SK-N-SH (cell line): Measurements from ENCODE around the gene MRGPRG. TPM values are rescaled to one million over a fixed set of nuclear protein-coding genes. Genes with fewer than 3 reads are reported as not detected.
"Not testable (repeated sequence)": the region's sequence is repeated elsewhere in the genome, so short reads cannot be mapped to it uniquely, and the experiment has no call there.

ENCODE experiments used
- CTCF ChIA-PET: fragments of 300-600, 350-600 bp; formaldehyde crosslinking; extraction: SDS; loops from one replicate; lab custom pipeline; 2021; lab: Yijun Ruan, JAX
- POLR2A ChIA-PET: fragments of 350-600 bp; sonication (Branson Sonifier 250); formaldehyde crosslinking; extraction: SDS; loops from one replicate; lab custom pipeline; 2020; ENCODE audit warnings: antibody characterized with exemption, inconsistent platforms; lab: Yijun Ruan, JAX
- DNase-seq: peaks from one replicate; pipeline ENCODE4 v3.0.0; 2012
- H2AFZ ChIP-seq: fragments of 200-600 bp; sonication (generic); 2 replicates; pipeline ENCODE4 v1.8.1; 2016; ENCODE audit warnings: antibody characterized with exemption, mild to moderate bottlenecking, low read depth
- H3F3A ChIP-seq: fragments of 200-600 bp; sonication (generic); replicated peaks from 2 replicates; pipeline ENCODE3; 2016; ENCODE audit warnings: antibody characterized with exemption, mild to moderate bottlenecking; ENCODE audit not compliant: insufficient read depth
- H3K27ac ChIP-seq, 2 experiments: fragments of 200-500 bp in 1 of 2; fragments of 200-600 bp in 1 of 2; sonication (Bioruptor generic) in 1 of 2; sonication (generic), shearing (Covaris generic) in 1 of 2; 2 replicates each; pipeline versions ENCODE4 v1.5.1 to v1.6.1; 2014 to 2016; ENCODE audit warnings: low read depth in 2 of 2, inconsistent platforms in 1 of 2, low read length in 1 of 2, mild to moderate bottlenecking in 1 of 2, mixed read lengths in 1 of 2
- H3K27me3 ChIP-seq: fragments of 200-600 bp; sonication (generic), shearing (Covaris generic); 2 replicates; pipeline ENCODE4 v1.6.1; 2016; ENCODE audit warnings: mixed run types; ENCODE audit not compliant: insufficient read depth
- H3K36me3 ChIP-seq, 2 experiments: fragments of 200-500 bp in 1 of 2; fragments of 200-600 bp in 1 of 2; sonication (Bioruptor generic) in 1 of 2; sonication (generic) in 1 of 2; replicated peaks in 1 of 2; 2 replicates each; pipeline versions ENCODE3 to v1.5.1; 2014 to 2016; ENCODE audit warnings: low read length in 1 of 2, mild to moderate bottlenecking in 1 of 2; ENCODE audit not compliant: insufficient read depth in 2 of 2, control insufficient read depth in 1 of 2
- H3K4me1 ChIP-seq, 2 experiments: fragments of 200-500 bp in 1 of 2; fragments of 200-600 bp in 1 of 2; sonication (Bioruptor generic) in 1 of 2; sonication (generic), shearing (Covaris generic) in 1 of 2; 2 replicates each; pipeline versions ENCODE4 v1.5.1 to v1.6.1; 2014 to 2016; ENCODE audit warnings: low read depth in 1 of 2, low read length in 1 of 2, mixed run types in 1 of 2; ENCODE audit not compliant: insufficient read depth in 2 of 2, control insufficient read depth in 1 of 2
- H3K4me2 ChIP-seq: fragments of 200-600 bp; sonication (generic), shearing (Covaris generic); 2 replicates; pipeline ENCODE4 v1.6.1; 2017; ENCODE audit warnings: mixed run types
- H3K4me3 ChIP-seq, 2 experiments: fragments of 200-500 bp in 1 of 2; fragments of 200-600 bp in 1 of 2; sonication (Bioruptor generic) in 1 of 2; sonication (generic), shearing (Covaris generic) in 1 of 2; 2 replicates each; pipeline versions ENCODE4 v1.5.1 to v1.8.1; 2014 to 2016; ENCODE audit warnings: low read depth in 2 of 2, inconsistent platforms in 1 of 2, low read length in 1 of 2, mild to moderate bottlenecking in 1 of 2, mixed read lengths in 1 of 2, moderate library complexity in 1 of 2
- H3K79me2 ChIP-seq: fragments of 200-600 bp; sonication (generic); 2 replicates; pipeline ENCODE4 v1.8.1; 2017; ENCODE audit warnings: mild to moderate bottlenecking; ENCODE audit not compliant: insufficient read depth
- H3K9ac ChIP-seq: fragments of 200-600 bp; sonication (generic); 2 replicates; pipeline ENCODE4 v1.6.1; 2017; ENCODE audit warnings: mixed run types
- H3K9me2 ChIP-seq: fragments of 200-600 bp; sonication (generic); 2 replicates; pipeline ENCODE4 v1.6.1; 2017; ENCODE audit warnings: mixed run types
- H3K9me3 ChIP-seq: fragments of 200-600 bp; sonication (generic); 2 replicates; pipeline ENCODE4 v1.6.1; 2017; ENCODE audit warnings: mixed run types, mild to moderate bottlenecking, moderate library complexity
- H4K20me1 ChIP-seq: fragments of 200-600 bp; sonication (generic); 2 replicates; pipeline ENCODE4 v1.6.1; 2017; ENCODE audit warnings: mild to moderate bottlenecking, mixed run types; ENCODE audit not compliant: insufficient read depth
- CHD2 ChIP-seq: fragments of 150-350 bp; IDR thresholded peaks from 2 replicates; pipeline ENCODE4 v1.6.1; 2018; ENCODE audit warnings: low read length; ENCODE audit not compliant: partially characterized antibody
- CTCF ChIP-seq: fragments of 200-600 bp; sonication (generic); IDR thresholded peaks from 2 replicates; pipeline ENCODE4 v1.6.1; 2017; ENCODE audit warnings: antibody characterized with exemption, mild to moderate bottlenecking, moderate library complexity
- FOXM1 ChIP-seq: IDR thresholded peaks from 2 replicates; pipeline ENCODE4 v1.4.0; 2012; ENCODE audit warnings: low read depth, mild to moderate bottlenecking
- GATA2 ChIP-seq: sonication (generic); formaldehyde crosslinking; IDR thresholded peaks from 2 replicates; pipeline ENCODE4 v1.5.0; 2020; ENCODE audit warnings: mild to moderate bottlenecking, missing genetic modification reagents
- MXI1 ChIP-seq: IDR thresholded peaks from 2 replicates; pipeline ENCODE4 v1.6.1; 2012; ENCODE audit warnings: mild to moderate bottlenecking, low read depth, low read length, improper control_type of control experiment
- NFIC ChIP-seq: IDR thresholded peaks from 2 replicates; pipeline ENCODE4 v1.4.0; 2012; ENCODE audit warnings: borderline replicate concordance
- PBX3 ChIP-seq: IDR thresholded peaks from 2 replicates; pipeline ENCODE4; 2012
- SMC3 ChIP-seq: IDR thresholded peaks from 2 replicates; pipeline ENCODE4 v1.6.1; 2012; ENCODE audit warnings: low read depth, low read length, improper control_type of control experiment
- TAF1 ChIP-seq: IDR thresholded peaks from 2 replicates; pipeline ENCODE4 v1.6.1; 2012; ENCODE audit warnings: low read depth, mild to moderate bottlenecking, low read length, moderate library complexity, borderline replicate concordance
- ZBTB33 ChIP-seq: IDR thresholded peaks from 2 replicates; pipeline ENCODE4 v1.4.0; 2012; ENCODE audit warnings: low read depth, borderline replicate concordance
- WGBS: methylation state at CpG from one replicate; pipeline ENCODE4 v1.1.6; 2017; ENCODE audit warnings: low lambda C conversion rate; 5-methylcytosine and 5-hydroxymethylcytosine counted together
- polyA plus RNA-seq, 3 experiments: library from polyadenylated mRNA; depleted of rRNA; stranded (reverse); fragments of >200 nt; gene quantifications; 2 replicates each; pipeline ENCODE4 v1.2.3, GENCODE V29; 2012
- TF ChIP-seq, protein P1 (sequence below): IDR thresholded peaks from 2 replicates; pipeline ENCODE4 v1.4.0; 2012; ENCODE audit warnings: low read depth

The MRGPRG gene
- polyA plus RNA-seq, 1 of the 3 experiments (the other 2 are of a cell fraction), result not detected

GRCh38 chr11:3257509-3257908, 38.9 kb upstream of the MRGPRG start:
- H4K20me1 ChIP-seq, H3K79me2 ChIP-seq, H3K27me3 ChIP-seq, CTCF ChIA-PET, H3K9me3 ChIP-seq, POLR2A ChIA-PET, H3K4me2 ChIP-seq, H3K36me3 ChIP-seq, H2AFZ ChIP-seq, DNase-seq, H3K9ac ChIP-seq, H3F3A ChIP-seq, H3K27ac ChIP-seq, H3K9me2 ChIP-seq, H3K4me3 ChIP-seq, H3K4me1 ChIP-seq: not testable (repeated sequence)
- 14% methylated on average over 1 of the region's 1 CpG for WGBS

- H3K4me3 ChIP-seq, H3K4me1 ChIP-seq, H3K9me3 ChIP-seq, H3K27me3 ChIP-seq, H3F3A ChIP-seq, H2AFZ ChIP-seq, H3K27ac ChIP-seq, CTCF ChIA-PET, H3K4me2 ChIP-seq, H3K9ac ChIP-seq, H3K36me3 ChIP-seq, POLR2A ChIA-PET, H3K9me2 ChIP-seq, H4K20me1 ChIP-seq, DNase-seq, H3K79me2 ChIP-seq: not testable (repeated sequence)
- 93% methylated on average over 3 of the region's 12 CpGs for WGBS
Observed at GRCh38 chr11:3255241-3255640, 36.6 kb upstream of the MRGPRG start.

- no CpG with 5 or more reads among the region's 14 CpGs for WGBS
- H3K4me3 ChIP-seq, result not testable (repeated sequence)
Observed at GRCh38 chr11:3254773-3255172, 36.2 kb upstream of the MRGPRG start.

DNA sequence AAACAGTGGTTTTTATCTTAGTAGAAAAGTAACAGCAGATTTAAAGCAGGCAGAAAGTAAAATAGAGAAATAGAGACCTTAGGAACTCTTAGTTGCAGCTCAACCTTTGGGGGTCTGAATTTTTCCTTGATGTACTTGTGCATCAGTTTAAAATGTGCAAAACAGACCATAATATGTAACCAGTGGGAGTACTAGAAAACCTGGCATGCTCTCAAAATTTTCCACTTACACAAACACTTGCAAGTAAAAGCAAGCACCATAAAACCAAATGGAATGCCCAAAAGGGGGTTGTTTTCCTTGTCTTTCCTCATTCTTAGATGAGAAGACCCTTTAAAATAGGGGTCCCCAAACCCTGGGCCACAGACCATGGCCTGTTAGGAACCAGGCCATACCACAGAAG, 26.5 kb upstream of the MRGPRG start:
- ChIA-PET CTCF (interaction anchor here (0.9 to 1.5 kb wide), 3 partner anchors 23 to 153 kb away, joined by 3 to 9 read pairs (median 3); no protein-coding TSS in a partner anchor), POLR2A (no interaction called here)

More at GRCh38 chr11:3254773-3255172, 36.2 kb upstream of the MRGPRG start:
- H3K79me2 ChIP-seq, H4K20me1 ChIP-seq, H3K9me2 ChIP-seq, H3K4me1 ChIP-seq, H3K36me3 ChIP-seq, H3K9me3 ChIP-seq, H3K9ac ChIP-seq, H3K27me3 ChIP-seq, H3F3A ChIP-seq, CTCF ChIA-PET, DNase-seq, H2AFZ ChIP-seq, H3K27ac ChIP-seq, H3K4me2 ChIP-seq, POLR2A ChIA-PET: not testable (repeated sequence)

More for the DNA sequence above, 26.5 kb upstream of the MRGPRG start:
- no peaks in the 10 kb centered on the region for H4K20me1 ChIP-seq
- no peak overlapping the region for H3K9ac ChIP-seq
- H3K79me2 ChIP-seq, result no peaks in the 10 kb centered on the region
- no peak for DNase-seq
- H3F3A ChIP-seq, result no peaks in the 10 kb centered on the region
- H3K9me2 ChIP-seq, result no peaks in the 10 kb centered on the region
- no peaks in the 10 kb centered on the region for H3K27me3 ChIP-seq
- no peak overlapping the region for H3K4me3 ChIP-seq
- H3K4me2 ChIP-seq, result no peak overlapping the region
- no peaks in the 10 kb centered on the region for H3K4me1 ChIP-seq
- TF ChIP-seq CTCF, result no peak
- no peak for TF ChIP-seq ZBTB33
- TF ChIP-seq, protein P1, sequence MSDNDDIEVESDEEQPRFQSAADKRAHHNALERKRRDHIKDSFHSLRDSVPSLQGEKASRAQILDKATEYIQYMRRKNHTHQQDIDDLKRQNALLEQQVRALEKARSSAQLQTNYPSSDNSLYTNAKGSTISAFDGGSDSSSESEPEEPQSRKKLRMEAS, result no peak
- TF ChIP-seq TAF1, result no peak
- TF ChIP-seq NFIC, result no peak
- no peak for TF ChIP-seq FOXM1
- TF ChIP-seq SMC3, result no peak
- TF ChIP-seq GATA2 (CRISPR knock-in tag), result no peak
- no peak for TF ChIP-seq CHD2
- no peak for TF ChIP-seq PBX3
- TF ChIP-seq MXI1, result no peak
- TF ChIP-seq, all 33 proteins: peak for 0
- Histone ChIP-seq H3K9me3 (no peaks in the 10 kb centered on the region), H3K36me3 (no peaks in the 10 kb centered on the region), H3K27ac (no peak overlapping the region), H2AFZ (no peak overlapping the region)
